ENCODE measurements around the gene PHACTR1. TPM values are rescaled to one million over a fixed set of nuclear protein-coding genes. Genes with fewer than 3 reads are reported as not detected.

PHACTR1 gene
- total RNA-seq, 2 experiments from 2014 or later = 0.11 TPM; not detected in 1

GRCh38 chr6:13006578-13007300 lies 290.2 kb downstream of the PHACTR1 start:
- TF ChIP-seq CTCF (IDR thresholded peaks at IDR 0.05) = no peak
- Mint-ChIP-seq H3K27ac (no peak overlapping the region), H3K4me1 (ENCODE audit: low read depth) (no peaks in the 10 kb centered on the region), H3K4me3 (no peak overlapping the region), H3K36me3 (ENCODE audit: low read depth) (no peaks in the 10 kb centered on the region), H3K9me3 (no peaks in the 10 kb centered on the region), H3K27me3 (peaks cover 15% of the 10 kb centered on the region)
- ChIA-PET CTCF (no interaction called here), POLR2A (no interaction called here)
- ATAC-seq (no peak), DNase-seq (no peak)
- intact Hi-C loops (cut with micrococcal nuclease) = no loop called here

- intact Hi-C loops (cut with micrococcal nuclease) = no loop called here
Measured at GRCh38 chr6:13007744-13008143, 291.2 kb downstream of the PHACTR1 start.

GRCh38 chr6:13009031-13009430 lies 292.5 kb downstream of the PHACTR1 start:
- peaks cover 31% of the 10 kb centered on the region for H3K27me3 Mint-ChIP-seq
- H3K36me3 Mint-ChIP-seq (ENCODE audit: low read depth) = no peaks in the 10 kb centered on the region
- no peak overlapping the region for H3K4me3 Mint-ChIP-seq
- no peaks in the 10 kb centered on the region for H3K9me3 Mint-ChIP-seq
- ChIA-PET POLR2A (no interaction called here), CTCF (no interaction called here)
- no peak for TF ChIP-seq CTCF (IDR thresholded peaks at IDR 0.05)
- DNase-seq (no peak), ATAC-seq (no peak)
- no peak overlapping the region for H3K27ac Mint-ChIP-seq
- intact Hi-C loops (cut with micrococcal nuclease) = no loop called here
- H3K4me1 Mint-ChIP-seq (ENCODE audit: low read depth) = peaks cover 3% of the 10 kb centered on the region

More at GRCh38 chr6:13007744-13008143, 291.2 kb downstream of the PHACTR1 start:
- ATAC-seq = no peak
- no peak for TF ChIP-seq CTCF (IDR thresholded peaks at IDR 0.05)
- Mint-ChIP-seq H3K36me3 (ENCODE audit: low read depth) (no peaks in the 10 kb centered on the region), H3K4me3 (no peak overlapping the region), H3K27ac (no peak overlapping the region), H3K27me3 (peaks cover 24% of the 10 kb centered on the region), H3K4me1 (ENCODE audit: low read depth) (no peaks in the 10 kb centered on the region), H3K9me3 (no peaks in the 10 kb centered on the region)
- CTCF ChIA-PET = no interaction called here
- no peak for DNase-seq
- POLR2A ChIA-PET = no interaction called here

GRCh38 chr6:13009461-13009860 lies 292.9 kb downstream of the PHACTR1 start:
- Mint-ChIP-seq H3K27ac (no peak overlapping the region), H3K36me3 (ENCODE audit: low read depth) (no peaks in the 10 kb centered on the region), H3K9me3 (no peaks in the 10 kb centered on the region), H3K27me3 (peaks cover 34% of the 10 kb centered on the region), H3K4me3 (no peak overlapping the region), H3K4me1 (ENCODE audit: low read depth) (peaks cover 3% of the 10 kb centered on the region)
- POLR2A ChIA-PET = no interaction called here
- CTCF ChIA-PET = no interaction called here
- DNase-seq (no peak), ATAC-seq (no peak)
- TF ChIP-seq CTCF (IDR thresholded peaks at IDR 0.05) = no peak
- intact Hi-C loops (cut with micrococcal nuclease) = no loop called here

GRCh38 chr6:13011612-13012146 lies 295.1 kb downstream of the PHACTR1 start:
- Mint-ChIP-seq H3K4me3 (no peak overlapping the region), H3K9me3 (no peaks in the 10 kb centered on the region), H3K4me1 (ENCODE audit: low read depth) (peaks cover 3% of the 10 kb centered on the region), H3K36me3 (ENCODE audit: low read depth) (no peaks in the 10 kb centered on the region), H3K27ac (no peak overlapping the region), H3K27me3 (peaks cover 45% of the 10 kb centered on the region)
- ATAC-seq (no peak), DNase-seq (no peak)
- CTCF ChIA-PET = no interaction called here
- intact Hi-C loops (cut with micrococcal nuclease) = no loop called here
- POLR2A ChIA-PET = no interaction called here
- no peak for TF ChIP-seq CTCF (IDR thresholded peaks at IDR 0.05)
